KOPT-K1 (cell line): ENCODE results near the gene RAB4A.
A peak's percentile ranks its signal among the peaks of the same experiment; 100 is the strongest.

ENCODE experiments used
- H3K27ac ChIP-seq: fragments of 200-600 bp; sonication (generic); 2 replicates; pipeline ENCODE4 v1.5.1; 2016; ENCODE audit warnings: antibody characterized with exemption, mild to moderate bottlenecking, low read depth, low read length; ENCODE audit not compliant: poor library complexity, severe bottlenecking
- H3K36me3 ChIP-seq: fragments of 200-600 bp; sonication (generic); 2 replicates; pipeline ENCODE4 v1.5.1; 2017; ENCODE audit warnings: antibody characterized with exemption, mild to moderate bottlenecking, low read length, moderate library complexity; ENCODE audit not compliant: insufficient read depth
- H3K9me3 ChIP-seq: fragments of 200-600 bp; sonication (generic); 2 replicates; pipeline ENCODE4 v1.5.1; 2017; ENCODE audit warnings: antibody characterized with exemption, low read length, mild to moderate bottlenecking; ENCODE audit not compliant: insufficient read depth, poor library complexity, severe bottlenecking

The RAB4A gene

GRCh38 chr1:229342656-229343569 is 72.0 kb downstream of the RAB4A start, which contains the start of gene CCSAP:
TSS of gene CCSAP (minus strand) at chr1:229343047. CDS start at chr1:229342465, 582 bp downstream.
- Histone ChIP-seq H3K36me3 (no peaks in the 10 kb centered on the region), H3K27ac (peak within 1 kb of the TSS; percentile 99)

GRCh38 chr1:229344139-229344538 is 73.2 kb downstream of the RAB4A start:
- Histone ChIP-seq H3K27ac (peak overlapping the region; percentile 99), H3K36me3 (no peaks in the 10 kb centered on the region), H3K9me3 (no peaks in the 10 kb centered on the region)

More at GRCh38 chr1:229342656-229343569, 72.0 kb downstream of the RAB4A start, which contains the start of gene CCSAP:
- H3K9me3 ChIP-seq, result no peaks in the 10 kb centered on the region

DNA sequence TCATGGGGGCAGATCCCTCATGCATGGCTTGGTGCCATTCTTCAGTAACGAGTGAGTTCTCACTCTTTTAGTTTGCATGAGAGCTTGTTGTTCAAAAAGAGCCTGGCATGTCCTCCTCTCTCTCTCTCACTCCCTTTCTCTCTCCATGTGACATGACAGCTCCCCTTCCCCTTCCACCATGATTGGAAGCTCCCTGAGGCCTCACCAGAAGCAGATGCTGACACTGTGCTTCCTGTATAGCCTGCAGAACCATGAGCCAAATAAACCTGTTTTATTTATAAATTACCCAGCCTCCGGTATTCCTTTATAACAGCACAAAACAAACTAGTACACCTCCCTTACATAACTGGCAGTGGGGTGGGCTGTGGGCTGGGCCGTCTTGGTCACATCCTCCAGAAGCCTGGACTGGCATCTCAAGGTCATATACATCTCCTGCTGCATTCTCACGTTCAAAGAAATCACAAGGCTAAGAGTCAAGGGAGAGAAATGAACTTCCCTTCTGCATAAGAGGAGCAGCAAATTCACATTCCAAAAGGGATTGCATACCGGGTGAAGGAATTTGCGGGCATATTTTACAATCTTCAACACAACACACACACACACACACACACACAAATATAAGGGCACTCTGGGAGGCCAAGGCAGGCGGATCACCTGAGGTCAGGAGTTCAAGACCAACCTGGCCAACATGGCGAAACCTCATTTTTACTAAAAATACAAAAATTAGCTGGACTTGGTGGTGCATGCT is 74.2 kb downstream of the RAB4A start:
- no peak overlapping the region for H3K27ac ChIP-seq
- no peaks in the 10 kb centered on the region for H3K36me3 ChIP-seq
- no peaks in the 10 kb centered on the region for H3K9me3 ChIP-seq

- Histone ChIP-seq H3K27ac (no peak overlapping the region), H3K9me3 (no peaks in the 10 kb centered on the region), H3K36me3 (no peaks in the 10 kb centered on the region)
Measured at GRCh38 chr1:229347528-229347927, 76.6 kb downstream of the RAB4A start.

GRCh38 chr1:229349463-229350385 is 78.8 kb downstream of the RAB4A start:
- Histone ChIP-seq H3K36me3 (no peaks in the 10 kb centered on the region), H3K27ac (no peak overlapping the region)

GRCh38 chr1:229352975-229353374 is 82.1 kb downstream of the RAB4A start:
- H3K36me3 ChIP-seq, result no peaks in the 10 kb centered on the region
- no peak overlapping the region for H3K27ac ChIP-seq
- peaks cover 19% of the 10 kb centered on the region for H3K9me3 ChIP-seq

More at GRCh38 chr1:229349463-229350385, 78.8 kb downstream of the RAB4A start:
- peaks cover 7% of the 10 kb centered on the region for H3K9me3 ChIP-seq

- no peaks in the 10 kb centered on the region for H3K36me3 ChIP-seq
- H3K27ac ChIP-seq, result no peak overlapping the region
- peaks cover 19% of the 10 kb centered on the region for H3K9me3 ChIP-seq
Measured at GRCh38 chr1:229354226-229354625, 83.3 kb downstream of the RAB4A start.
